Brain microvascular endothelial cell (primary cell): Measurements from ENCODE around the gene BCL2L15.

Source experiments
- DNase-seq: peaks from one replicate; pipeline ENCODE4 v3.0.0-alpha.2; 2020
- H3K27ac ChIP-seq: fragments of 250-450 bp; sonication (Bioruptor Pico); 2 replicates; pipeline ENCODE4 v1.5.1; 2020; ENCODE audit warnings: mild to moderate bottlenecking, moderate library complexity
- H3K27me3 ChIP-seq: fragments of 250-450 bp; sonication (Bioruptor Pico); replicated peaks from 2 replicates; pipeline ENCODE4 v1.5.1; 2020; ENCODE audit warnings: mild to moderate bottlenecking
- H3K36me3 ChIP-seq: fragments of 250-450 bp; sonication (Bioruptor Pico); replicated peaks from 2 replicates; pipeline ENCODE4 v1.5.1; 2020; ENCODE audit warnings: mild to moderate bottlenecking
- H3K4me3 ChIP-seq: 2 replicates; pipeline ENCODE4 v1.5.1; 2011; ENCODE audit warnings: low read depth, mild to moderate bottlenecking, control low read depth, low read length, moderate library complexity
- CTCF ChIP-seq: IDR thresholded peaks from 2 replicates; pipeline ENCODE4 v1.5.1; 2011; ENCODE audit warnings: low read depth, mild to moderate bottlenecking, moderate library complexity, low read length, control low read depth, inconsistent platforms; ENCODE audit errors: missing control alignments
- in situ Hi-C: cut with HindIII; loops from 2 replicates; pipeline ENCODE4 v1.10.0; 2017; ENCODE audit warnings: low sequenced_read_pairs, low pct_ligation_motif_present

The BCL2L15 gene

GRCh38 chr1:113895961-113896360, 8.6 kb upstream of the BCL2L15 start:
- no peak overlapping the region for H3K27ac ChIP-seq
- no peak for DNase-seq
- H3K36me3 ChIP-seq: peaks cover 37% of the 10 kb centered on the region
- H3K27me3 ChIP-seq: no peaks in the 10 kb centered on the region
- TF ChIP-seq CTCF: no peak
- H3K4me3 ChIP-seq: no peak overlapping the region
- in situ Hi-C loops: no loop called here

- peaks cover 34% of the 10 kb centered on the region for H3K36me3 ChIP-seq
- in situ Hi-C loops: no loop called here
- no peak for TF ChIP-seq CTCF
- DNase-seq: no peak
- H3K27me3 ChIP-seq: no peaks in the 10 kb centered on the region
- H3K27ac ChIP-seq: no peak overlapping the region
- no peak overlapping the region for H3K4me3 ChIP-seq
Measured at GRCh38 chr1:113895098-113895497, 7.7 kb upstream of the BCL2L15 start.

- no peak for DNase-seq
- Histone ChIP-seq H3K27ac (no peak overlapping the region), H3K36me3 (peaks cover 26% of the 10 kb centered on the region), H3K27me3 (no peaks in the 10 kb centered on the region), H3K4me3 (no peak overlapping the region)
- in situ Hi-C loops: no loop called here
- TF ChIP-seq CTCF: no peak
Measured at GRCh38 chr1:113893267-113893666, 5.9 kb upstream of the BCL2L15 start.

GRCh38 chr1:113891631-113892220, 4.3 kb upstream of the BCL2L15 start:
- Histone ChIP-seq H3K4me3 (no peak overlapping the region), H3K27me3 (no peaks in the 10 kb centered on the region), H3K27ac (no peak overlapping the region), H3K36me3 (peaks cover 19% of the 10 kb centered on the region)
- no peak for TF ChIP-seq CTCF
- no peak for DNase-seq
- in situ Hi-C loops: no loop called here

GRCh38 chr1:113890816-113891215, 3.4 kb upstream of the BCL2L15 start:
- no peak overlapping the region for H3K4me3 ChIP-seq
- in situ Hi-C loops: no loop called here
- TF ChIP-seq CTCF: no peak

More at GRCh38 chr1:113890816-113891215, 3.4 kb upstream of the BCL2L15 start:
- no peak for DNase-seq
- no peak overlapping the region for H3K27ac ChIP-seq
- no peaks in the 10 kb centered on the region for H3K27me3 ChIP-seq
- H3K36me3 ChIP-seq: peaks cover 14% of the 10 kb centered on the region
